Skeletal muscle tissue (tissue), 4 donors: ENCODE results near the gene PLSCR3. TPM values are rescaled to one million over a fixed set of nuclear protein-coding genes. Genes with fewer than 3 reads are reported as not detected.

ENCODE experiments used
- H3K27ac ChIP-seq: one replicate; pipeline ENCODE4 v1.7.0; 2013; ENCODE audit warnings: mild to moderate bottlenecking, low read depth, low read length, inconsistent platforms
- H3K27me3 ChIP-seq, 3 donors: one replicate each; pipeline ENCODE4 v1.7.0; 2013; ENCODE audit warnings: low read length in 3 of 3; ENCODE audit not compliant: control insufficient read depth in 3 of 3, insufficient read depth in 3 of 3
- H3K36me3 ChIP-seq, 3 donors: one replicate each; pipeline ENCODE4 v1.7.0; 2013; ENCODE audit warnings: low read length in 3 of 3; ENCODE audit not compliant: control insufficient read depth in 3 of 3, insufficient read depth in 3 of 3
- H3K4me1 ChIP-seq, 3 donors: one replicate each; pipeline ENCODE4 v1.7.0; 2013; ENCODE audit warnings: low read length in 3 of 3, mild to moderate bottlenecking in 3 of 3; ENCODE audit not compliant: control insufficient read depth in 3 of 3, insufficient read depth in 3 of 3
- H3K4me3 ChIP-seq, 3 donors: one replicate each; pipeline ENCODE4 v1.7.0; 2013; ENCODE audit warnings: low read length in 3 of 3
- H3K9ac ChIP-seq, 3 donors: one replicate each; pipeline ENCODE4 v1.7.0; 2013; ENCODE audit warnings: low read length in 3 of 3, mild to moderate bottlenecking in 3 of 3, moderate library complexity in 2 of 3, low read depth in 1 of 3
- H3K9me3 ChIP-seq, 3 donors: one replicate each; pipeline ENCODE4 v1.7.0; 2013; ENCODE audit warnings: low read length in 3 of 3; ENCODE audit not compliant: control insufficient read depth in 3 of 3
- total RNA-seq: library from RNA; depleted of rRNA; stranded (reverse); fragments of >200 nt; gene quantifications from one replicate; pipeline ENCODE4 v1.2.3, GENCODE V29; 2014
- donor health status: Osteomylitis.

The PLSCR3 gene
- total RNA-seq, 1 donor from 2014 or later = 10.4 TPM

DNA sequence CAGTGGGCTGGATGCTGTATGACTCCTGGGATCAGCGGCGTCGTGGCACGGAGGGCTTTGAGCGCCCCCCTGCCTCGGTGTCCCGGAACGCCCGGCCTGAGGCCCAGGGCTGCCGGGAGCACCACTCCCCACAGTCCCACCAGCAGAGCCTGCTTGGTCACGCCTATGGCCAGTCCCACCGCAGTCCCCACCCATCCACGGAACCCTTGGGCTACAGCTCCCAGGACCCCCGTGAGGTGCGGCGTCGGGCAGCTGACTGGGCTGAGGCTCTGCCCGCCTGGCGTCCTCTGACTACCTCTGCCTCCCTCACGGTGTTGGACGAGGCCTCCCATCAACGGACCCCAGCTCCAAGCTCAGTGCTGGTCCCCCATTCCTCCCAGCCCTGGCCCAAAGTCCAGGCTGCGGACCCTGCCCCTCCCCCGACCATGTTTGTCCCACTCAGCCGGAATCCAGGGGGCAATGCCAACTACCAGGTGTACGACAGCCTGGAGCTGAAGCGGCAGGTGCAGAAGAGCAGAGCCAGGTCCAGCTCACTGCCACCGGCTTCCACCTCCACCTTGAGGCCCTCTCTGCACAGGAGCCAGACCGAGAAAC is 32.7 kb upstream of the PLSCR3 start:
- H3K9me3 ChIP-seq = no peaks in the 10 kb centered on the region
- H3K27ac ChIP-seq = no peak overlapping the region
- no peaks in the 10 kb centered on the region for H3K4me1 ChIP-seq
- H3K9ac ChIP-seq = no peak overlapping the region
- no peaks in the 10 kb centered on the region for H3K27me3 ChIP-seq
- no peaks in the 10 kb centered on the region for H3K36me3 ChIP-seq
- H3K4me3 ChIP-seq = no peak overlapping the region

DNA sequence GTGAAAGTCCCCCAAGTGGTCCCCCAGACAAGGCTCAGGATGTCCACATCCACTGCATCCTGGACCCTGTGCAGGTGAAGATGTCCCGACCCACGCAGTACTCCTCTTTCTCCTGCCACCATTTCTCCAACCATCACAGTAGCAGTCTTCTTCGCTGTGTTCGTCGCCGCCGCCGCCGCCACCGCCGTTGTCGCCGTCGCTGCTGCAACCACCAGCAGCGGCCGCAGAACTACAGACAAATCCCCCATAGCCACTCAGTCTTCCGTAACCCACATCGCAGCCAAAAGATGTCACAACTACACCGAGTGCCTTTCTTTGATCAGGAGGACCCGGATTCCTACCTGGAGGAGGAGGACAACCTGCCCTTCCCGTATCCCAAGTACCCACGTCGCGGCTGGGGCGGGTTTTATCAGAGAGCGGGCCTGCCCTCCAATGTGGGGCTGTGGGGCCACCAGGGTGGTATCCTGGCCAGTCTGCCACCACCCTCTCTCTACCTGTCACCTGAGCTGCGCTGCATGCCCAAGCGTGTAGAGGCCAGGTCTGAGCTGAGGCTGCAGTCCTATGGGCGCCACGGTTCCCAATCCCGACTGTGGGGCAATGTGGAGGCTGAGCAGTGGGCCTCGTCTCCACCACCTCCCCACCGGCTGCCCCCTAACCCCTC is 32.0 kb upstream of the PLSCR3 start:
- H3K27ac ChIP-seq = no peak overlapping the region
- no peak overlapping the region for H3K4me3 ChIP-seq
- no peaks in the 10 kb centered on the region for H3K27me3 ChIP-seq
- no peaks in the 10 kb centered on the region for H3K4me1 ChIP-seq
- H3K9me3 ChIP-seq = no peaks in the 10 kb centered on the region
- H3K9ac ChIP-seq = no peak overlapping the region
- H3K36me3 ChIP-seq = no peaks in the 10 kb centered on the region

DNA sequence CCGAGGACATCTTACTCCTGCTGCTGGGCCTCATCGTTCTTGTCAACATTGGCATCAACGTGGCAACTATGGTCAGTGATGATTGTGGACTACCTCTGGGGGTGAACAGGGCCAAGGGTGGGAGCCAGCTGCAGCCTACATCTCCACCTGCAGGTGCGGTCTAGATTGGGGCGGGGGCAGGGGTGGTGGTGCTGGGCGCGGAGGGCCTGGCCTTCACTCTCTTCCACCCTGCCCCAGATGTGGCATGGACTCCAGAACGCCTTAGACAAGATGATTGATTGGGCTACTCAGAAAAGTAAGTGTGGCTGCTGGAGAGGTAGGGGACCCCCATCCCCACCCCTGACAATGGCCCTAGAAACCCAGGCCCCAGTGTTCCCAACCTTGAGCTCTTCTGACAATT is 31.4 kb upstream of the PLSCR3 start:
- Histone ChIP-seq H3K36me3 (no peaks in the 10 kb centered on the region), H3K9me3 (no peaks in the 10 kb centered on the region), H3K9ac (no peak overlapping the region), H3K4me3 (no peak overlapping the region), H3K27ac (no peak overlapping the region), H3K4me1 (no peaks in the 10 kb centered on the region), H3K27me3 (no peaks in the 10 kb centered on the region)

DNA sequence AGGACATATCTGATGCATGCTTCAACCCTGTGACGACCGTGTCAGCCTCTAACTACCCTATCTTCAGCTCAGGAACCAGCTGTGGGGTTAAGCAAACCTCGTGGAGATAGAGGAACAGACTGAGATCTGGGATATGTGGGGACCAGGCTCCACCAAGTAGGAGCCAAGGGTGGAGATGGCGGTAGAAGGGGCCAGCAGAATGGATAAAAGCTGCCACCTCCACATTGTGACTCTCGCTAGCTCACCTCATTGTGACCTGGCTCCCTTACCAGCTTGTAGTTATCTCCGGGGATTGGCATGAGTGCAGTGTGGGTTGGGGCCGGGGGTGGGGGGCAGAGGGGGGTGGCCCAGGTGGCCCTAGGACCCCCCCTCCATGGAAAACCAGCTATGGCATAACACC is 31.0 kb upstream of the PLSCR3 start, which contains the start of gene SPEM2:
SPEM2 (plus strand) TSS at position 301 of the 400 bp plus-strand sequence; CDS start at position 374, 73 bp downstream.
- Histone ChIP-seq H3K9me3 (no peaks in the 10 kb centered on the region), H3K9ac (no peak within 1 kb of the TSS), H3K4me3 (no peak within 1 kb of the TSS), H3K27ac (no peak within 1 kb of the TSS), H3K27me3 (no peaks in the 10 kb centered on the region), H3K36me3 (no peaks in the 10 kb centered on the region), H3K4me1 (no peaks in the 10 kb centered on the region)

DNA sequence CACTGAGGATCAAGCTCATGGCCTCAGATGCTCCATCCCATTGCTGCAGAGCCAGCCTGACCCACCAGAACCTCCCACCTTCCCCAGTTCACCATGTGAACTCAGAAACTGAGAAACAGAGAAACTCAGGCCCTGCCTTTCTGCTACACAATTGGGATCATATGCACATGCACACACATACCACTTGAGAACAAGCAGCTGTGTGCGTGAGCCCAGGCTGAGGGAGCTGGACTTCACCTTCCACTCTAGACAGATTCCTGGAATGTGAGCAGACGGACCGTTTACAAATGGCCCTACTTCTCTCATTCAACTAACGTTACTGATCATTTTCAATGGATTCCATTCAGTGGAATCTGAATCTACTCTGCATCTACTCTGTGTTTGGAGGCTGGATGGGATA is 29.4 kb upstream of the PLSCR3 start:
- Histone ChIP-seq H3K9ac (no peak overlapping the region), H3K9me3 (no peaks in the 10 kb centered on the region), H3K4me3 (no peak overlapping the region), H3K27ac (no peak overlapping the region), H3K36me3 (no peaks in the 10 kb centered on the region), H3K4me1 (no peaks in the 10 kb centered on the region), H3K27me3 (peaks cover 0 to 4% (median 0%) of the 10 kb centered on the region in 3 donors)

DNA sequence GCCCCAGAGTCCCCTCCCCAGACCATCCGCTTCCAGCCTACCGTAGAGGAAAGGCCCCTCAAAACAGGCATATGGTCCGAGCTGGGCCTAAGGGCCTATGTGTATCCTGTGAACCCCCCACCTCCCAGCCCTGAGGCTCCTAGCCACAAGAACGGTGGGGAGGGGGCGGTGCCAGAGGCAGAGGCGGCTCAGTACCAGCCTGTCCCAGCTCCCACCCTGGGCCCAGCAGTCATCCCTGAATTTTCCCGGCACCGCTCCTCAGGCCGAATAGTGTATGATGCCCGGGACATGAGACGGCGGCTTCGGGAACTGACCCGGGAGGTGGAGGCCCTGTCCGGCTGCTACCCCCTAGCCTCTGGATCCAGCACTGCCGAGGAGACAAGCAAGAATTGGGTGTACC is 26.9 kb upstream of the PLSCR3 start:
- H3K9ac ChIP-seq = no peak overlapping the region
- no peak overlapping the region for H3K4me3 ChIP-seq
- H3K27ac ChIP-seq = no peak overlapping the region
- peaks cover 0 to 4% (median 0%) of the 10 kb centered on the region in 3 donors for H3K27me3 ChIP-seq
- H3K36me3 ChIP-seq = no peaks in the 10 kb centered on the region
- H3K4me1 ChIP-seq = no peaks in the 10 kb centered on the region
- no peaks in the 10 kb centered on the region for H3K9me3 ChIP-seq

DNA sequence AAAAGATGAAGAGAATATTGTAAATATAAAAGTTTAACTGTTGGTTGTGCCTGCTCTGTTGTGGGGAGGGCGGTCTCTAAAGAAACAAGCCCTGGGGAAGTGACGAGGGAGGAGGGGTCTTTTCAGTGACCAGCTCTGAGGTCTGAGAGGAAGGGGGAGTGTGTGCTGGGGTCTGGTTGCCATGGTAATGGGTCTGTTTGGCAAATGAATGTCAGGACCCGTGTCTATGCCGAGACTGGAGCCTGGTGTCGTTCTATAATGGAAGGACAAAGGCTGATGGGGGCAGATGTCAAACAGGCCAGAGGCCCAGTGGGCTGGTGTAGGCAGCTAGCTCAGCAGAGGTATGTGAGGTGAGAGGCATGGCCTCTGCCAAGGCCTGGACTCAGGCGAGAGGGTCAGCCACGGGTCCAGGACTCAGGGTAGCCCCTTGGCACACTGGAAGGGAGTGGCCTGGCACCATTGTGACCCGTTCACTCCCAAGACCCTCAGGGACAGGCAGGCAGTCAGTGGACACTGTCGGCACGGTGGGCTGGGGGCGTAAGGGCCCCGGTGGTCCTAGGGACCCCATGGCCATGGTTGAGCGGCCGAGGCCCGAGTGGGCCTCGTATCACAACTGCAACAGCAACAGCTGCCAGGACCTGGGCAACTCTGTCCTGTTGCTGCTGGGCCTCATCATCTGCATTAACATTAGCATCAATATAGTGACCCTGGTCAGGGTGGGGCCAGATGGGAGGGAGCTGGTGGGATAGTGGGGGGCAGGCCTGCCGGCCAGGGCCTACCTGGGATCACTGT is 25.7 kb upstream of the PLSCR3 start, which contains the start of gene SPEM1:
SPEM1 (plus strand) TSS at position 506 of the 792 bp plus-strand sequence; CDS start at position 567, 61 bp downstream.
- no peaks in the 10 kb centered on the region for H3K9me3 ChIP-seq
- peaks cover 0 to 4% (median 0%) of the 10 kb centered on the region in 3 donors for H3K27me3 ChIP-seq
- H3K27ac ChIP-seq = no peak within 1 kb of the TSS
- no peaks in the 10 kb centered on the region for H3K4me1 ChIP-seq
- H3K4me3 ChIP-seq = no peak within 1 kb of the TSS
- peaks cover 3 to 6% (median 6%) of the 10 kb centered on the region in 3 donors for H3K36me3 ChIP-seq
- no peak within 1 kb of the TSS for H3K9ac ChIP-seq

DNA sequence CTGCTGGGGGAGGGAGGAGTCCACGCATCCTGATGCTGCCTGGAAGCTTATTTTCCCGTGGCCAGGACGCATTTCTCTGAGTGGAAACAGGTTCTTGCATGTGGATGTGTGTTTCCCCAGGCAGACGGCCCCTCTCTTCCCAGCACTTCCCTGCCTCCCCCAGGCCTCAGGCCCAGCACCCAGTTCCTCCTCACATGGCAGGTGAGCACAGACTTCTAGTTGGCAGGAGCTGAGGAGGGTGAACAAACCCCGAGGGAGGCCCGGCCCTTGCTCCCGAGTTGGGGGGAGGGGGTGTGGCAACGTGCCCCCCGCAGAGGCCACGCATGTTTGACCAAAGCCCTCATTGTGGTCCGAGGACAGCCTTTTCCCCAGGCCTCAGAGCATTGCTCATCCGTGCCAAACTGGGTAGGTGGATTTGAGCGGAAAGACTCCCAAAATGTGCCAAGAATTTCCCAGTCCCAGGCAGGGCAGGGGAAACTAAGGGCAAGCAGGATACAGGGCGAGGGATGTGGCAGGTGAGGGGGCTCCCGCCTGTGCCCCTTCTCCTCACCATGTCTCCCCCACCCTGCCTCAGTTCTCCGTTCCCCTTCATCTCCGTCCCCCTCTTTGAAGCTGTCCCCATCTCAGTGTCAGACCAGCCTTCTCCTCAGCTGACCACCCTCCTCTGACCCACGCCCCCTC is 24.3 kb upstream of the PLSCR3 start:
- H3K9ac ChIP-seq = no peak overlapping the region

DNA sequence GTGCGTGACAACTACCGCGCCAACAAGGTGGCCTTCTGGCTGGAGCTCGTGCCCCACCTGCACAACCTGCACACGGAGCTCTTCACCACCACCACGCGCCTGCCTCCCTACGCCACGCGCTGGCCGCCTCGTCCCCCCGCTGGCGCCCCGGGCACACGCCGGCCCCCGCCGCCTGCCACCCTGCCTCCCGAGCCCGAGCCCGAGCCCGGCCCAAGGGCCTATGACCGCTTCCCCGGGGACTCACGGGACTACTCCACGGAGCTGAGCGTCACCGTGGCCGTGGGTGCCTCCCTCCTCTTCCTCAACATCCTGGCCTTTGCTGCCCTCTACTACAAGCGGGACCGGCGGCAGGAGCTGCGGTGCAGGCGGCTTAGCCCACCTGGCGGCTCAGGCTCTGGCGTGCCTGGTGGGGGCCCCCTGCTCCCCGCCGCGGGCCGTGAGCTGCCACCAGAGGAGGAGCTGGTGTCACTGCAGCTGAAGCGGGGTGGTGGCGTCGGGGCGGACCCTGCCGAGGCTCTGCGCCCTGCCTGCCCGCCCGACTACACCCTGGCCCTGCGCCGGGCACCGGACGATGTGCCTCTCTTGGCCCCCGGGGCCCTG is 22.8 kb upstream of the PLSCR3 start:
- Histone ChIP-seq H3K36me3 (peaks cover 3 to 8% (median 6%) of the 10 kb centered on the region in 3 donors), H3K27me3 (peaks cover 0 to 4% (median 0%) of the 10 kb centered on the region in 3 donors), H3K4me1 (no peaks in the 10 kb centered on the region), H3K4me3 (no peak overlapping the region), H3K9me3 (no peaks in the 10 kb centered on the region), H3K27ac (no peak overlapping the region), H3K9ac (no peak overlapping the region)

More for the DNA sequence above, 24.3 kb upstream of the PLSCR3 start:
- Histone ChIP-seq H3K4me1 (no peaks in the 10 kb centered on the region), H3K27ac (no peak overlapping the region), H3K4me3 (no peak overlapping the region), H3K36me3 (peaks cover 3 to 8% (median 6%) of the 10 kb centered on the region in 3 donors), H3K27me3 (peaks cover 0 to 4% (median 0%) of the 10 kb centered on the region in 3 donors), H3K9me3 (no peaks in the 10 kb centered on the region)
